ENCODE results near the gene PTGDR. TPM values are rescaled to one million over a fixed set of nuclear protein-coding genes. Genes with fewer than 3 reads are reported as not detected.

The PTGDR gene
- total and polyA plus RNA-seq, 9 of the 15 experiments (the other 6 are each of a cell fraction or from before 2014, with no cell fraction given), result not detected

DNA sequence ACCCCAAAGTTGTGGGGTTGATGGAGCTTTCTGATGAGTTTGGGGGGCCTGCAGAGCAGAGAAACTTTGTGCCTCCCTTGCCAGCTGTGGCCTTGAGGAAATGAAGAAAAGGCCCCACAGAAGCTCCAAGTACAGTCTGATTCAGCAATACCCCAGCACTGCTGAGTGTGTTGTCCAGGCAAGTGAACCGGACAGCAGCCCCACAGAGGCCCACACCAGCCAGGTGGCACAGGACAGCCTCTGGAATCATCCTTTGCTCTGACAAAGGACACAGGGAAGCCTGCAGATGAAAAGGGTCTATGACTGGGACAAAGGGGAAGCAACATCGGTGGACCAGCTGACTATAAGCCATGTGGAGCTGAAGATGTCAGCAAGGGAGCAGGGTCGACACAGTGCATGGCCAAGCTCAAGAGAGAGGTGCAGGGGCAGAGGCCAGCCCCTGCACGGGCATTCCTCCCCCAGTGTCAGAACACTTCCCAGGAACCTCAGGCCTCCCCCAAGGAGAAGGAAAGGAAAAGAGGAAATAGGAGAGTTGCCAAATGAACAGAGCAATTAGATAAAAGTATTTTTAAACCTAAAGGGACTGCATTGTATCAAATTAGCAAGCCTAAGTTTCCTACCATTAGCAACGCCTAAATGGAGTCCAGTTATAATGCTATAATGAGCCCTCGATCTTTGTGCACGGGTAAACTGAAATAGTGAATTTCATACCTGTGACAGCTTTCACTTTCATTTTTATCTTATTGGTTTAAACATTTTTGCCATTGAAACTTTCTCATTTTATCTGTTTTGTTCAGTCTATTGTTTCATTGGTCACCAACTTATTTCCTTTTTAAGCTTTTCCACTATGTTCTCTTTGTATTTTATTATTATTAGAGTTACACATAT, 46.3 kb upstream of the PTGDR start:
- H3K9ac ChIP-seq (ENCODE audit: insufficient read depth in 1 of 2, low read depth in 2 of 2, low read length in 2 of 2), result no peak overlapping the region
- TF ChIP-seq ZFP30 (CRISPR knock-in tag; IDR thresholded peaks at IDR 0.05; ENCODE audit: borderline replicate concordance) (no peak), ZNF354B (CRISPR knock-in tag; IDR thresholded peaks at IDR 0.05) (no peak), ARHGAP35 (IDR thresholded peaks at IDR 0.05; ENCODE audit: partially characterized antibody) (no peak), POU5F1 (IDR thresholded peaks at IDR 0.05; ENCODE audit: borderline replicate concordance, low read depth, low read length, partially characterized antibody) (no peak), RCOR1 (IDR thresholded peaks at IDR 0.05; ENCODE audit: borderline replicate concordance in 1 of 2, low read depth in 2 of 2, low read length in 2 of 2) (no peak), PURB (CRISPR knock-in tag; IDR thresholded peaks at IDR 0.05; ENCODE audit: low read depth) (no peak), HDAC3 (IDR thresholded peaks at IDR 0.05; ENCODE audit: borderline replicate concordance, partially characterized antibody) (no peak), ZNF121 (CRISPR knock-in tag; conservative IDR thresholded peaks at IDR 0.05) (no peak), NBN (IDR thresholded peaks at IDR 0.05; ENCODE audit: low read depth) (no peak), FOXA3 (CRISPR knock-in tag; conservative IDR thresholded peaks at IDR 0.05 in 1 of 2, IDR thresholded peaks at IDR 0.05 in 1 of 2) (no peak)
- TF ChIP-seq, protein P1, sequence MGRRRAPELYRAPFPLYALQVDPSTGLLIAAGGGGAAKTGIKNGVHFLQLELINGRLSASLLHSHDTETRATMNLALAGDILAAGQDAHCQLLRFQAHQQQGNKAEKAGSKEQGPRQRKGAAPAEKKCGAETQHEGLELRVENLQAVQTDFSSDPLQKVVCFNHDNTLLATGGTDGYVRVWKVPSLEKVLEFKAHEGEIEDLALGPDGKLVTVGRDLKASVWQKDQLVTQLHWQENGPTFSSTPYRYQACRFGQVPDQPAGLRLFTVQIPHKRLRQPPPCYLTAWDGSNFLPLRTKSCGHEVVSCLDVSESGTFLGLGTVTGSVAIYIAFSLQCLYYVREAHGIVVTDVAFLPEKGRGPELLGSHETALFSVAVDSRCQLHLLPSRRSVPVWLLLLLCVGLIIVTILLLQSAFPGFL (CRISPR knock-in tag; IDR thresholded peaks at IDR 0.05), result no peak
- TF ChIP-seq, protein P2, sequence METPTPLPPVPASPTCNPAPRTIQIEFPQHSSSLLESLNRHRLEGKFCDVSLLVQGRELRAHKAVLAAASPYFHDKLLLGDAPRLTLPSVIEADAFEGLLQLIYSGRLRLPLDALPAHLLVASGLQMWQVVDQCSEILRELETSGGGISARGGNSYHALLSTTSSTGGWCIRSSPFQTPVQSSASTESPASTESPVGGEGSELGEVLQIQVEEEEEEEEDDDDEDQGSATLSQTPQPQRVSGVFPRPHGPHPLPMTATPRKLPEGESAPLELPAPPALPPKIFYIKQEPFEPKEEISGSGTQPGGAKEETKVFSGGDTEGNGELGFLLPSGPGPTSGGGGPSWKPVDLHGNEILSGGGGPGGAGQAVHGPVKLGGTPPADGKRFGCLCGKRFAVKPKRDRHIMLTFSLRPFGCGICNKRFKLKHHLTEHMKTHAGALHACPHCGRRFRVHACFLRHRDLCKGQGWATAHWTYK (CRISPR knock-in tag; IDR thresholded peaks at IDR 0.05), result no peak
- TF ChIP-seq, protein P3, sequence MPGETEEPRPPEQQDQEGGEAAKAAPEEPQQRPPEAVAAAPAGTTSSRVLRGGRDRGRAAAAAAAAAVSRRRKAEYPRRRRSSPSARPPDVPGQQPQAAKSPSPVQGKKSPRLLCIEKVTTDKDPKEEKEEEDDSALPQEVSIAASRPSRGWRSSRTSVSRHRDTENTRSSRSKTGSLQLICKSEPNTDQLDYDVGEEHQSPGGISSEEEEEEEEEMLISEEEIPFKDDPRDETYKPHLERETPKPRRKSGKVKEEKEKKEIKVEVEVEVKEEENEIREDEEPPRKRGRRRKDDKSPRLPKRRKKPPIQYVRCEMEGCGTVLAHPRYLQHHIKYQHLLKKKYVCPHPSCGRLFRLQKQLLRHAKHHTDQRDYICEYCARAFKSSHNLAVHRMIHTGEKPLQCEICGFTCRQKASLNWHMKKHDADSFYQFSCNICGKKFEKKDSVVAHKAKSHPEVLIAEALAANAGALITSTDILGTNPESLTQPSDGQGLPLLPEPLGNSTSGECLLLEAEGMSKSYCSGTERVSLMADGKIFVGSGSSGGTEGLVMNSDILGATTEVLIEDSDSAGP (CRISPR knock-in tag; IDR thresholded peaks at IDR 0.05), result no peak
- TF ChIP-seq, protein P4, sequence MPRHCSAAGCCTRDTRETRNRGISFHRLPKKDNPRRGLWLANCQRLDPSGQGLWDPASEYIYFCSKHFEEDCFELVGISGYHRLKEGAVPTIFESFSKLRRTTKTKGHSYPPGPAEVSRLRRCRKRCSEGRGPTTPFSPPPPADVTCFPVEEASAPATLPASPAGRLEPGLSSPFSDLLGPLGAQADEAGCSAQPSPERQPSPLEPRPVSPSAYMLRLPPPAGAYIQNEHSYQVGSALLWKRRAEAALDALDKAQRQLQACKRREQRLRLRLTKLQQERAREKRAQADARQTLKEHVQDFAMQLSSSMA (CRISPR knock-in tag; IDR thresholded peaks at IDR 0.05), result no peak
- ATAC-seq, result no peak
- no peaks in the 10 kb centered on the region for H3K4me1 ChIP-seq (replicated peaks in 1 of 2; ENCODE audit: control insufficient read depth in 2 of 2, insufficient read depth in 2 of 2, low read length in 2 of 2)
- intact Hi-C loops (cut with micrococcal nuclease), result no loop called here
- H3K4me2 ChIP-seq (ENCODE audit: insufficient read depth, low read length), result no peak overlapping the region; the same call in 1 of the 2 replicates
- no peak overlapping the region for H3K27ac ChIP-seq (ENCODE audit: extremely low read depth, low read depth, low read length)
- H3K4me3 ChIP-seq, result no peak overlapping the region
- DNase-seq (ENCODE audit: extremely low read depth in 1 of 4, low spot score in 3 of 4), result no peak
- no peaks in the 10 kb centered on the region for H3K79me2 ChIP-seq (ENCODE audit: control insufficient read depth, insufficient read depth, low read length)
- H3K9me1 ChIP-seq (ENCODE audit: control insufficient read depth, insufficient read depth, low read length), result no peaks in the 10 kb centered on the region
- FAIRE-seq, result no peak
- no peaks in the 10 kb centered on the region for H4K20me1 ChIP-seq (replicated peaks; ENCODE audit: control insufficient read depth, insufficient read depth, low read length)
- H2AFZ ChIP-seq (ENCODE audit: low read depth, low read length), result no peak overlapping the region
- WGBS (ENCODE audit: insufficient coverage, low coverage, missing lambda C conversion rate), result 0% methylated on average over 6 of the region's 7 CpGs
- H3K27me3 ChIP-seq (ENCODE audit: control insufficient read depth in 2 of 2, insufficient read depth in 2 of 2, low read length in 2 of 2), result no peaks in the 10 kb centered on the region
- ChIA-PET POLR2A (no interaction called here), CTCF (ENCODE audit: low intra/inter-chr PET ratio) (no interaction called here)
- H3K36me3 ChIP-seq (ENCODE audit: control insufficient read depth, insufficient read depth, low read length), result no peaks in the 10 kb centered on the region
- no peaks in the 10 kb centered on the region for H3K9me3 ChIP-seq (replicated peaks; ENCODE audit: control insufficient read depth, insufficient read depth, low read depth, low read length)
- in situ Hi-C loops (cut with MboI), result no loop called here
- BruUV-seq (replicated peaks), result no TSS peak
